ENCODE data around the gene PLCL2. TPM values are rescaled to one million over a fixed set of nuclear protein-coding genes. Genes with fewer than 3 reads are reported as not detected.

Gene PLCL2
- total and polyA plus RNA-seq, 2 donors (not counting 3 experiments of a cell fraction or from before 2014, with no cell fraction given) = 2.3 to 10.7 TPM

- intact Hi-C loops (cut with micrococcal nuclease) (loop anchor here (1.0 kb wide), 1 partner anchor 8 kb away; no protein-coding TSS in a partner anchor), dilution Hi-C loops (cut with MboI; ENCODE audit: extremely low pct_ligation_motif_present, low sequenced_read_pairs) (no loop called here)
- DNase-seq (ENCODE audit: low read depth, low spot score) (no peak), FAIRE-seq (no peak)
- no peak overlapping the region for H2AFZ ChIP-seq (ENCODE audit: low read depth, low read length)
- no peaks in the 10 kb centered on the region for H3K9me1 ChIP-seq (replicated peaks; ENCODE audit: control insufficient read depth, extremely low read depth, insufficient read depth, low read length)
- no peaks in the 10 kb centered on the region for H3K9me3 ChIP-seq (replicated peaks; ENCODE audit: control insufficient read depth, insufficient read depth, low read length)
- H3K36me3 ChIP-seq (ENCODE audit: control insufficient read depth in 2 of 2, extremely low read depth in 1 of 2, insufficient read depth in 2 of 2, low read length in 2 of 2) = no peaks in the 10 kb centered on the region
- H3K27ac ChIP-seq (ENCODE audit: insufficient read depth, low read depth, low read length) = no peak overlapping the region
- H3K4me2 ChIP-seq (ENCODE audit: insufficient read depth, low read length) = no peak overlapping the region
- BruUV-seq (replicated peaks) = no TSS peak
- ChIA-PET CTCF (interaction anchor here (0.6 to 1.7 kb wide), 4 partner anchors 9 to 202 kb away, joined by 3 to 5 read pairs (median 4); no protein-coding TSS in a partner anchor), POLR2A (no interaction called here)
- no peak overlapping the region for H3K4me3 ChIP-seq (replicated peaks in 1 of 3; ENCODE audit: insufficient read depth in 1 of 3, low read depth in 1 of 3, low read length in 3 of 3)
- H3K27me3 ChIP-seq (ENCODE audit: control insufficient read depth in 2 of 2, insufficient read depth in 2 of 2, low read length in 2 of 2) = no peaks in the 10 kb centered on the region
- H3K79me2 ChIP-seq (ENCODE audit: control insufficient read depth, insufficient read depth, low read length) = no peaks in the 10 kb centered on the region
- TF ChIP-seq CTCF (IDR thresholded peaks at IDR 0.05; ENCODE audit: extremely low read depth in 1 of 2, insufficient read depth in 1 of 2, low read depth in 1 of 2, low read length in 2 of 2) (no peak), MYC (IDR thresholded peaks at IDR 0.05; ENCODE audit: low read depth, low read length) (no peak), POLR2AphosphoS5 (IDR thresholded peaks at IDR 0.05; ENCODE audit: insufficient read depth, low read depth, low read length) (no peak), EZH2 (IDR thresholded peaks at IDR 0.05; ENCODE audit: borderline replicate concordance, low read depth, low read length, severe bottlenecking) (no peak), POLR2A (IDR thresholded peaks at IDR 0.05; ENCODE audit: low read depth, low read length) (no peak), GATA2 (IDR thresholded peaks at IDR 0.05; ENCODE audit: insufficient read depth, insufficient read length, low read depth, low read length) (no peak), JUN (IDR thresholded peaks at IDR 0.05; ENCODE audit: borderline replicate concordance, insufficient read depth, insufficient read length, low read depth) (no peak), FOS (IDR thresholded peaks at IDR 0.05; ENCODE audit: borderline replicate concordance, insufficient read depth, low read length) (no peak), MAX (IDR thresholded peaks at IDR 0.05; ENCODE audit: insufficient read depth, insufficient read length) (no peak)
- H3K9ac ChIP-seq (replicated peaks; ENCODE audit: extremely low read depth, insufficient read depth, low read length) = no peak overlapping the region
- H3K4me1 ChIP-seq (ENCODE audit: control insufficient read depth, extremely low read depth, insufficient read depth, low read length) = no peaks in the 10 kb centered on the region
- H4K20me1 ChIP-seq (replicated peaks; ENCODE audit: control insufficient read depth, extremely low read depth, insufficient read depth, low read length) = no peaks in the 10 kb centered on the region
Measured at GRCh38 chr3:17030956-17031652, 146.3 kb downstream of the PLCL2 start.
